ENCODE measurements around the gene OLA1.
A peak's percentile ranks its signal among the peaks of the same experiment; 100 is the strongest.
"Not testable (repeated sequence)": the region's sequence is repeated elsewhere in the genome, so short reads cannot be mapped to it uniquely, and the experiment has no call there.

The OLA1 gene

DNA sequence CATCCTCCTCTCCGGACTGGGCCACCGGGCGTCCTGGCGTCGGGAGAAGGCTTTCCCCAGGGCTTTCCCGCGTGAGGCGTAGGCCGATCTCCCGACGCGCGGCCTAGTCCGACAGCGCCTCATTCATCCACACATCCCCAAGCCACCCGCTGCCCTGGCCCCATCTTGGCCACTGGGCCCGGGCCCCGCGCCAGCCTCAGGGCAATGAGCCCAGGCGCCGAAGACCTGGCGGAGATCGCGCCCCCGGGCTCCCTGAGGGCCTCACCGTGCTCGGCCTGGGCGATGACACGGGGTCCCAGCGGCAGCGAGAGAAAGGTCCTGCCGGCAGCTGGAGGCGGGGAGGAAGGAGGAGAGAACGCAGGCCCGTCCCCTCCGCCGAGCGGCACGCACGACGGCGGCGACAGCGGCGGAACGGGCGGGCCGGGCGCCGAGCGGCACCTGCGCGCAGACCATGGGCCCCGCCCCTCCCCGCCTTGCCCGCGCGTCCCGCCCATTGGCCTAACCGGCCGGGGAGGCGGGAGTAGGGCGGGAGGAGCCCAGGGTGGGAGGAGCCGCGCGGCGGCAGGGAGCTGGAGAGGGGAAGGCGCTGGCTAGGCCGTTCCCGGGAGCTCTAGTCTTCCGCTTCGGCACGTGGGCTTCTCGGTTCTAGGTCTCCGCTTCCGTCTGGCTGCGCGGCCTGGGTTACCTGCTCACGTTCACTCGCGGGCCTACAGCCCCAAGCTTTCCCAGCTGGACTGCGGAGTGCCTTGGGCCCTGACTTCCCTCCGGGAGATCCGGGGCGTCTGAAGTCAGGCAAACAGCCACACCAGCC lies at the start of gene OLA1:
OLA1 (minus strand) TSS at position 346 of the 811 bp plus-strand sequence. CDS start 1,717 bp downstream, outside the sequence.
- peak within 1 kb of the TSS; percentile 84 for H3K4me3 ChIP-seq (ENCODE audit: low read depth, low read length)
- in situ Hi-C loops (cut with HindIII; ENCODE audit: low sequenced_read_pairs): no loop called here
- TF ChIP-seq, protein P1, sequence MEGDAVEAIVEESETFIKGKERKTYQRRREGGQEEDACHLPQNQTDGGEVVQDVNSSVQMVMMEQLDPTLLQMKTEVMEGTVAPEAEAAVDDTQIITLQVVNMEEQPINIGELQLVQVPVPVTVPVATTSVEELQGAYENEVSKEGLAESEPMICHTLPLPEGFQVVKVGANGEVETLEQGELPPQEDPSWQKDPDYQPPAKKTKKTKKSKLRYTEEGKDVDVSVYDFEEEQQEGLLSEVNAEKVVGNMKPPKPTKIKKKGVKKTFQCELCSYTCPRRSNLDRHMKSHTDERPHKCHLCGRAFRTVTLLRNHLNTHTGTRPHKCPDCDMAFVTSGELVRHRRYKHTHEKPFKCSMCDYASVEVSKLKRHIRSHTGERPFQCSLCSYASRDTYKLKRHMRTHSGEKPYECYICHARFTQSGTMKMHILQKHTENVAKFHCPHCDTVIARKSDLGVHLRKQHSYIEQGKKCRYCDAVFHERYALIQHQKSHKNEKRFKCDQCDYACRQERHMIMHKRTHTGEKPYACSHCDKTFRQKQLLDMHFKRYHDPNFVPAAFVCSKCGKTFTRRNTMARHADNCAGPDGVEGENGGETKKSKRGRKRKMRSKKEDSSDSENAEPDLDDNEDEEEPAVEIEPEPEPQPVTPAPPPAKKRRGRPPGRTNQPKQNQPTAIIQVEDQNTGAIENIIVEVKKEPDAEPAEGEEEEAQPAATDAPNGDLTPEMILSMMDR (IDR thresholded peaks at IDR 0.05; ENCODE audit: low read depth, low read length, missing control alignments): no peak
- DNase-seq (ENCODE audit: low read depth): peak; percentile 81

DNA sequence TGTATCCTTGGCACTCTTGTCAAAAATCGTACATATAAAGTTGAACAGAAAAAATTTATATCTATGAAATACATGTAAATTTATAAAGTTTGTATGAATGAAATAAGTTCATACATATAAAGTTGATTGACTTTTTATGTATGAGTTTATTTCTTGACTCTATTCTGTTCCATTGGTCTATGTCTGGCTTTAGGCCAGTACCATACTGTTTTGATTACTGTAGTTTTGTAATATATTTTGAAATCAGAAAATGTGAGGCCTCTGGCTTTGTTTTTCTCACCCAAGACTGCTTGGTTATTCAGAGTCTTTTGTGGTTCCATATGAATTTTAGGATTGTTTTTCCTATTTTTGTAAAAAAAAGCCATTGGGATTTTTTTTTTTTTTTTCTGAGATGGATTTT lies 44.6 kb upstream of the OLA1 start:
- H3K4me3 ChIP-seq (ENCODE audit: low read depth, low read length): no peak overlapping the region
- no peak for DNase-seq (ENCODE audit: low read depth)
- in situ Hi-C loops (cut with HindIII; ENCODE audit: low sequenced_read_pairs): no loop called here
- TF ChIP-seq, protein P1 (IDR thresholded peaks at IDR 0.05; ENCODE audit: low read depth, low read length, missing control alignments): no peak

DNA sequence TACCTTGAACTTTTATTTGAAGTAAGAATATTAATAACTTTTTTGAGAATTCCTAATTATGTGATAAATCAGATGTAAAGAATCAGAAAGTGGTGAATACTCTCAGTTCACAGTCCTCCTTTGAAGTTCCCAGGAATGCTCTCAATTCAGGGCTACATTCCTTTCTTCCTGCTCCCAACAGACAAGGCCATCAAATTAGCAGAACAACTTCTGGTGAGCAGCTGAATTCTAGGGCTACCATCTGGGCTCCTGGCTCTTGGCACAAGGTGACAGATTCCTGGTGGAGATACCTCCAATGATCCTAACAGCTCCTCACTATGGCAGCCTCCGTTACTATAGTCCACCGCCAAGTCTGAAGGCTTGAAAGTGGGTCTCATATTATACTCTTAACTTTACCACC lies 37.8 kb upstream of the OLA1 start:
- H3K4me3 ChIP-seq (ENCODE audit: low read depth, low read length): no peak overlapping the region
- TF ChIP-seq, protein P1 (IDR thresholded peaks at IDR 0.05; ENCODE audit: low read depth, low read length, missing control alignments): no peak
- DNase-seq (ENCODE audit: low read depth): no peak
- in situ Hi-C loops (cut with HindIII; ENCODE audit: low sequenced_read_pairs): no loop called here

DNA sequence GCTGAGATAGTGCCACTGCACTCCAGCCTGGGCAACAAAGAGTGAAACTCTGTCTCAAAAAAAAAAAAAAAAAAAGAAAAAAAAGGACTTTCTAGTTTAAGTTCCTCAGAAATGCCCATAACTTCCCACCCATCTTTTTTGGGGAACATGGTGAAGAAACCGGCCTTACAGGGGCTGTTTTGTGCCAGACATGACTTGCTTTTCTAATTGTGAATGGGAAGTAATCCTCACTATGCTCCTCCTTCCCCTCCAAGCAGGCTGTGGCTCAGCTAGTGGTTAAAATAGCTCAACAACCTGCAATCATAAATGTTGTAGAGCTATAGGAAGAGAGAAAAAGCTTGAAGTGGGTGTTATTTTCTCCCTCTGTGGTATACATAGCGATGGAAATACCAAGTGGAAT lies 34.1 kb upstream of the OLA1 start:
- no peak for DNase-seq (ENCODE audit: low read depth)
- in situ Hi-C loops (cut with HindIII; ENCODE audit: low sequenced_read_pairs): no loop called here
- no peak overlapping the region for H3K4me3 ChIP-seq (ENCODE audit: low read depth, low read length)
- TF ChIP-seq, protein P1 (IDR thresholded peaks at IDR 0.05; ENCODE audit: low read depth, low read length, missing control alignments): no peak

DNA sequence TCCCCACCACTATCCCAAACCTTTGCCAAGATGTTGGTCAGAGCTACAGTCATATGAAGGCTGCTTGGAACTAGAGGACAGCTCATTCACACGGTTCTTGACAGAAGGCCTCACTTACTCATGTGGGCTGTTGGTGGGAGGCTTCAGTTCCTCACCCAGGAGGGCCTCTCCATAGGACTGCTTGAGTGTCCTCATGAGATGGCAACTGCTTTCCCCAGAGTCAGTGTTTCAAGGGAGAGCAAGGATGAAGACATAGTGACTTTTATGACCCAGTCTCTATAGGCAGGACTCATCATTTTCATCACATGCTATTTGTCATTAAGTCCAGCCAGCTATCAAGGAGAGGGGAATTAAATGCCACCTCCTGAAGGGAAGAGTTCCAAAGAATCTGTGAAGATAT lies 33.4 kb upstream of the OLA1 start:
- in situ Hi-C loops (cut with HindIII; ENCODE audit: low sequenced_read_pairs): no loop called here
- H3K4me3 ChIP-seq (ENCODE audit: low read depth, low read length): no peak overlapping the region
- DNase-seq (ENCODE audit: low read depth): no peak
- TF ChIP-seq, protein P1 (IDR thresholded peaks at IDR 0.05; ENCODE audit: low read depth, low read length, missing control alignments): no peak

DNA sequence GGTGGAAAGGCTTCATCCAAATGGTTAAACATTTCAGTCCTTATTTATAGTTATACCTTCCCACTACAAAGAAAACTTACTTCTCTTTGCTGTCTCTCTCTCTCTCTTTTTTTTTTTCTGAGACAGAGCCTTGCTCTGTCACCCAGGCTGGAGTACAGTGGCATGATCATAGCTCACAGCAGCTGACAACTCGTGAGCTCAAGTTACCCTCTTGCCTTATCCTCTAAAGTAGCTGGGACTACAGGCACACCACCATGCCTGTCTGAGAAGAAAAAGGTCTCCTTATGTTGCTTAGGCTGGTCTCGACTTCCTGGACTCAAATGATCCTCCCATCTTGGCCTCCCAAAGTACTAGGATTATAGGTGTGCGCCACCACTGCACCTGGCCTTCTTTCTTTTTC lies 32.3 kb upstream of the OLA1 start:
- no peak overlapping the region for H3K4me3 ChIP-seq (ENCODE audit: low read depth, low read length)
- no peak for DNase-seq (ENCODE audit: low read depth)
- TF ChIP-seq, protein P1 (IDR thresholded peaks at IDR 0.05; ENCODE audit: low read depth, low read length, missing control alignments): no peak
- in situ Hi-C loops (cut with HindIII; ENCODE audit: low sequenced_read_pairs): no loop called here

DNA sequence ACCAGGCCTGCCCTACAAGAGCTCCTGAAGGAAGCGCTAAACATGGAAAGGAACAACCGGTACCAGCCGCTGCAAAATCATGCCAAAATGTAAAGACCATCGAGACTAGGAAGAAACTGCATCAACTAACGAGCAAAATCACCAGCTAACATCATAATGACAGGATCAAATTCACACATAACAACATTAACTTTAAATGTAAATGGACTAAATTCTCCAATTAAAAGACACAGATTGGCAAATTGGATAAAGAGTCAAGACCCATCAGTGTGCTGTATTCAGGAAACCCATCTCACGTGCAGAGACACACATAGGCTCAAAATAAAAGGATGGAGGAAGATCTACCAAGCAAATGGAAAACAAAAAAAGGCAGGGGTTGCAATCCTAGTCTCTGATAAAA lies 21.9 kb upstream of the OLA1 start:
- DNase-seq (ENCODE audit: low read depth); in situ Hi-C loops (cut with HindIII; ENCODE audit: low sequenced_read_pairs); H3K4me3 ChIP-seq (ENCODE audit: low read depth, low read length): not testable (repeated sequence)
